Measurements from ENCODE around the gene AIF1. TPM values are rescaled to one million over a fixed set of nuclear protein-coding genes. Genes with fewer than 3 reads are reported as not detected.
A peak's percentile ranks its signal among the peaks of the same experiment; 100 is the strongest.

The AIF1 gene
- total RNA-seq, 2 experiments from 2014 or later, result 16.3 to 22.0 TPM

DNA sequence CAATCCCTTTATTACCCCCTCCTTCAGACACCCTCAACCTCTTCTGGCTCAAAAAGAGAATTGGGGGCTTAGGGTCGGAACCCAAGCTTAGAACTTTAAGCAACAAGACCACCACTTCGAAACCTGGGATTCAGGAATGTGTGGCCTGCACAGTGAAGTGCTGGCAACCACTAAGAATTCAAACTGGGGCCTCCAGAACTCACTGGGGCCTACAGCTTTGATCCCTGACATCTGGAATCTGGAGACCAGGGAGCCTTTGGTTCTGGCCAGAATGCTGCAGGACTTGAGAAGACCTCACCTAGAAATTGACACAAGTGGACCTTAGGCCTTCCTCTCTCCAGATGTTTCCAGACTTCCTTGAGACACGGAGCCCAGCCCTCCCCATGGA lies 37.5 kb upstream of the AIF1 start:
- no TSS peak for BruUV-seq (replicated peaks)

DNA sequence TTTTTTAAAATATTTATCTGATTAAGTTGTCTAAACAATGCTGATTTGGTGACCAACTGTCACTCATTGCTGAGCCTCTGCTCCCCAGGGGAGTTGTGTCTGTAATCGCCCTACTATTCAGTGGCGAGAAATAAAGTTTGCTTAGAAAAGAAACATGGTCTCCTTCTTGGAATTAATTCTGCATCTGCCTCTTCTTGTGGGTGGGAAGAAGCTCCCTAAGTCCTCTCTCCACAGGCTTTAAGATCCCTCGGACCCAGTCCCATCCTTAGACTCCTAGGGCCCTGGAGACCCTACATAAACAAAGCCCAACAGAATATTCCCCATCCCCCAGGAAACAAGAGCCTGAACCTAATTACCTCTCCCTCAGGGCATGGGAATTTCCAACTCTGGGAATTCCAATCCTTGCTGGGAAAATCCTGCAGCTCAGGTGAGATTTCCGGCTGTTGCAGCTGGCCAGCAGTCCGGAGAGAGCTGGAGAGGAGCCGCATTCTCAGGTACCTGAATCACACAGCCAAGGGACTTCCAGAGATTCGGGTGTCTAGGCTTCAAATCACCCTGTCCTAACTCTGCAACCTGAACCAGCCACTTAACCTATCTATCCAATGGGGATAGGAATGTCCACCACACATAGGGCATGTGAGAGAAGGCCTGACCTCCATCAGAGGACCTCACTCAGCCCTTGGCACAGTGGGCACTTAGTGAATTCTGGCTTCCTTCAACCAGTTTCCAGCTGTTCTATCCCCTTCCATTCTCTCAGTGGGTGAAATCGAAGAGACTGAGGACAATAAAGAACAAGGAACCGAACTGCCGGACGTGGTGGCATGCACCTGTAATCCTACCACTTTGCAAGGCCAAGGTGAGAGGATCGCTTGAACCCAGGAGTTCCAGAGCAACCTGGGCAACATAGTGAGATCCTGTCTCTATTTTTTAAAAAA lies 36.6 kb upstream of the AIF1 start:
- Histone ChIP-seq H2AFZ (ENCODE audit: low read length) (no peak overlapping the region), H3K9me2 (ENCODE audit: insufficient read depth, low read length) (no peaks in the 10 kb centered on the region), H3K4me3 (ENCODE audit: low read depth, low read length, poor library complexity, severe bottlenecking) (no peak overlapping the region), H4K20me1 (ENCODE audit: insufficient read depth, low read length) (no peaks in the 10 kb centered on the region), H3K4me1 (ENCODE audit: insufficient read depth, low read length, poor library complexity, severe bottlenecking) (peaks cover 79% of the 10 kb centered on the region), H3K4me2 (ENCODE audit: low read length) (peak overlapping the region; percentile 23; the same call in 1 of the 2 replicates), H3K9me3 (ENCODE audit: low read length) (no peaks in the 10 kb centered on the region), H3K79me2 (ENCODE audit: insufficient read depth, low read depth, low read length) (peaks cover 15% of the 10 kb centered on the region; the same call in 1 of the 2 replicates), H3K27ac (ENCODE audit: low read depth, low read length, poor library complexity, severe bottlenecking) (no peak overlapping the region), H3K36me3 (ENCODE audit: insufficient read depth, low read length) (peaks cover 13% of the 10 kb centered on the region; the same call in 1 of the 2 replicates)
- ChIA-PET CTCF (ENCODE audit: unreplicated experiment) (interaction anchor here (0.5 kb wide), 2 partner anchors 23 to 28 kb away, joined by 4 to 5 read pairs; no protein-coding TSS in a partner anchor), POLR2A (interaction anchor here (1.0 to 1.9 kb wide), 6 partner anchors 9 to 37 kb away, joined by 3 to 5 read pairs (median 3); partner anchors contain the start of genes DDX39B and NCR3)
- no peak for DNase-seq (ENCODE audit: low spot score)
- BruUV-seq (replicated peaks), result no TSS peak
- intact Hi-C loops (cut with micrococcal nuclease; ENCODE audit: unreplicated experiment), result no loop called here
- TF ChIP-seq, protein P1, sequence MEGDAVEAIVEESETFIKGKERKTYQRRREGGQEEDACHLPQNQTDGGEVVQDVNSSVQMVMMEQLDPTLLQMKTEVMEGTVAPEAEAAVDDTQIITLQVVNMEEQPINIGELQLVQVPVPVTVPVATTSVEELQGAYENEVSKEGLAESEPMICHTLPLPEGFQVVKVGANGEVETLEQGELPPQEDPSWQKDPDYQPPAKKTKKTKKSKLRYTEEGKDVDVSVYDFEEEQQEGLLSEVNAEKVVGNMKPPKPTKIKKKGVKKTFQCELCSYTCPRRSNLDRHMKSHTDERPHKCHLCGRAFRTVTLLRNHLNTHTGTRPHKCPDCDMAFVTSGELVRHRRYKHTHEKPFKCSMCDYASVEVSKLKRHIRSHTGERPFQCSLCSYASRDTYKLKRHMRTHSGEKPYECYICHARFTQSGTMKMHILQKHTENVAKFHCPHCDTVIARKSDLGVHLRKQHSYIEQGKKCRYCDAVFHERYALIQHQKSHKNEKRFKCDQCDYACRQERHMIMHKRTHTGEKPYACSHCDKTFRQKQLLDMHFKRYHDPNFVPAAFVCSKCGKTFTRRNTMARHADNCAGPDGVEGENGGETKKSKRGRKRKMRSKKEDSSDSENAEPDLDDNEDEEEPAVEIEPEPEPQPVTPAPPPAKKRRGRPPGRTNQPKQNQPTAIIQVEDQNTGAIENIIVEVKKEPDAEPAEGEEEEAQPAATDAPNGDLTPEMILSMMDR (conservative IDR thresholded peaks at IDR 0.05; ENCODE audit: low read length), result no peak
- no peak for TF ChIP-seq EZH2phosphoT487 (IDR thresholded peaks at IDR 0.05; ENCODE audit: borderline replicate concordance, low read depth, low read length)

More for the DNA sequence above, 37.5 kb upstream of the AIF1 start:
- intact Hi-C loops (cut with micrococcal nuclease; ENCODE audit: unreplicated experiment), result no loop called here
- H3K36me3 ChIP-seq (ENCODE audit: insufficient read depth, low read length), result peaks cover 13% of the 10 kb centered on the region; the same call in 1 of the 2 replicates
- no peak overlapping the region for H2AFZ ChIP-seq (ENCODE audit: low read length)
- no peaks in the 10 kb centered on the region for H3K9me3 ChIP-seq (ENCODE audit: low read length)
- H3K9me2 ChIP-seq (ENCODE audit: insufficient read depth, low read length), result no peaks in the 10 kb centered on the region
- ChIA-PET POLR2A (interaction anchor here (1.0 to 1.9 kb wide), 8 partner anchors 9 to 36 kb away, joined by 3 to 5 read pairs (median 3); partner anchors contain the start of genes DDX39B and NCR3), CTCF (ENCODE audit: unreplicated experiment) (interaction anchor here (1.7 kb wide), 1 partner anchor 20 kb away, joined by 5 read pairs; no protein-coding TSS in a partner anchor)
- no peak for TF ChIP-seq EZH2phosphoT487 (IDR thresholded peaks at IDR 0.05; ENCODE audit: borderline replicate concordance, low read depth, low read length)
- TF ChIP-seq, protein P1 (conservative IDR thresholded peaks at IDR 0.05; ENCODE audit: low read length), result no peak
- H3K27ac ChIP-seq (ENCODE audit: low read depth, low read length, poor library complexity, severe bottlenecking), result no peak overlapping the region
- no peak overlapping the region for H3K4me3 ChIP-seq (ENCODE audit: low read depth, low read length, poor library complexity, severe bottlenecking)
- H4K20me1 ChIP-seq (ENCODE audit: insufficient read depth, low read length), result no peaks in the 10 kb centered on the region
- peak overlapping the region; percentile 86; the same call in 1 of the 2 replicates for H3K4me2 ChIP-seq (ENCODE audit: low read length)
- H3K79me2 ChIP-seq (ENCODE audit: insufficient read depth, low read depth, low read length), result peaks cover 15% of the 10 kb centered on the region; the same call in 1 of the 2 replicates
- no peak for DNase-seq (ENCODE audit: low spot score)
- H3K4me1 ChIP-seq (ENCODE audit: insufficient read depth, low read length, poor library complexity, severe bottlenecking), result peaks cover 79% of the 10 kb centered on the region

All from OCI-LY7 (cell line).